Measurements from ENCODE around the gene SLC19A1. TPM values are rescaled to one million over a fixed set of nuclear protein-coding genes. Genes with fewer than 3 reads are reported as not detected.

The SLC19A1 gene
- total RNA-seq, 1 donor from 2014 or later = 36.8 TPM

DNA sequence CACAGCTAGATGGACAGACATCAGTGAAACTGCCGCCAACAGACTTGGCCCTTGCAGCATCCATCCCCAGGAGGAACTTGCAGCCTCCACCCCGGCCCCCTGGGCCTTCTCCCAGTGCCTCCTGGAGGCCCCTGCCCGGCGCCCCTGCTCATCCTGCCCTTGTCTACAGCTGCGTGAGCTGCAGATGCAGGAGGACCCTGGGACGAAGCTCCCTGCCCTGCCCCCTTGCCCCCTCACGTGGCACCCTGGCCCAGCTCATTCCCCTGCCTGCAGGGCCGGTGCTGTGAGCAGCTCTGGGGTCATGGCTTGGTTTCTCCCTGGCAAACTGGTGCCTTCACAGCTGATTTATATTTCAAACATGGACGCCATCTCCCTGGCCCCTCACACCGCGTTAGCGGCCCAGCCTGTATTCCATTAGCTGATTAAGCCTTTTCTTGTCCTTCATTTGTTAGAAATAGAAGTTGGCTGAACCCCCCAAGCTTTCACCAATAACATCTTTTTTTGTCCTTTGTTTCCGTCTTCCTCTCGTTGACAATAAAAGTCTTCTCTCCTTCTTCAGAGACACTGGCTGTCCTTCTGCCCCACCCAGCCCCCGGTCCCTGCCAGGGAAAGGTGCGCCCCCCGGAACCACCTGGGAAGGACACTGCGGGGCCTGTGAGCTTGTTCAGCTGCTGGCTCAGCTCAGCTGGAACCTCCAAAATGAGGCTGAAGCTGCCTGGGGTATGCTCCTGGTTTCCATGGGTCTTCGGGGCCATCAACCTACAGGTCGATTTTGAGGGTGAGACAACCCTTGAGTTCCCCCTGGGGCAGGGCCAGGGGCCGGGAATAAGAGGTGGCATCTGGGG, 34.0 kb upstream of the SLC19A1 start:
- H3K4me3 Mint-ChIP-seq = no peak overlapping the region
- DNase-seq (ENCODE audit: low spot score in 2 of 2, unreplicated experiment in 2 of 2) = peak in 1 of 2 experiments; percentile 34
- H3K9me3 Mint-ChIP-seq = no peaks in the 10 kb centered on the region
- H3K27me3 Mint-ChIP-seq (ENCODE audit: low read depth) = peaks cover 8% of the 10 kb centered on the region
- H3K36me3 Mint-ChIP-seq = no peaks in the 10 kb centered on the region
- TF ChIP-seq, protein P1, sequence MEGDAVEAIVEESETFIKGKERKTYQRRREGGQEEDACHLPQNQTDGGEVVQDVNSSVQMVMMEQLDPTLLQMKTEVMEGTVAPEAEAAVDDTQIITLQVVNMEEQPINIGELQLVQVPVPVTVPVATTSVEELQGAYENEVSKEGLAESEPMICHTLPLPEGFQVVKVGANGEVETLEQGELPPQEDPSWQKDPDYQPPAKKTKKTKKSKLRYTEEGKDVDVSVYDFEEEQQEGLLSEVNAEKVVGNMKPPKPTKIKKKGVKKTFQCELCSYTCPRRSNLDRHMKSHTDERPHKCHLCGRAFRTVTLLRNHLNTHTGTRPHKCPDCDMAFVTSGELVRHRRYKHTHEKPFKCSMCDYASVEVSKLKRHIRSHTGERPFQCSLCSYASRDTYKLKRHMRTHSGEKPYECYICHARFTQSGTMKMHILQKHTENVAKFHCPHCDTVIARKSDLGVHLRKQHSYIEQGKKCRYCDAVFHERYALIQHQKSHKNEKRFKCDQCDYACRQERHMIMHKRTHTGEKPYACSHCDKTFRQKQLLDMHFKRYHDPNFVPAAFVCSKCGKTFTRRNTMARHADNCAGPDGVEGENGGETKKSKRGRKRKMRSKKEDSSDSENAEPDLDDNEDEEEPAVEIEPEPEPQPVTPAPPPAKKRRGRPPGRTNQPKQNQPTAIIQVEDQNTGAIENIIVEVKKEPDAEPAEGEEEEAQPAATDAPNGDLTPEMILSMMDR (IDR thresholded peaks at IDR 0.05; ENCODE audit: unreplicated experiment) = no peak
- peaks cover 6% of the 10 kb centered on the region for H3K4me1 Mint-ChIP-seq
- no peak overlapping the region for H3K27ac Mint-ChIP-seq

DNA sequence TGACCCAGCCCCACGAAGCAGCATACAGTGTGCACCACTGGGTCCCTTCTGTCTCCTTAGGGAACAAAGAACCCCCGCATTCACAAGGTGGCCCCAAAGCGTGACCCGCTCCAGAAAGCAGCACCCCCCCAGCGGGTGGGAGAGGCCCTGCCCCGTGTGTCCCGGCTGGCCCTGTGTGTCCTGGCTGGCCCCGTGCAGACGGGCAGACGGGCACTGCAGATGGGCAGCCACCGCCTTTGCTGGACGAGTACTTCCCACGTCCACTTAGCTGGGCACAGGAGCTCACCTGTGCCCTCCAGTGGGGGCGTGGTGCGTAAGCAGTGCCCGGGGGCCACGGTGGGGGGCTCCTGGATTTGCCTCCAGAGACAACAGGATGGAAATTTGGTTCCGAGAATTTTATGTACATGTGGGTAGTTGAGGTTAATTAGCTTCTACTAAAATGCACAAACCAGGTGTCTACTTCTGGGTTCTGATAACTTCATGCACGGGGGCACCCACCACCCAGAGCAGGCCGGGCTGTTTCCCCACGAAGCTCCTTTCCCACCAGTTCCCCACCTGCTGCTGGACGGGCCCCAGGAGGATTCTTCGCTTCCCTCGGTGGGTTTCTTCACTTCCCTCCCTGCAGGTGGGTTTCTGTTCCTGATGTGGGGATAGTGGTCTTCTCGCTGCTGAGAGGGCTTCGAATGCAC, 33.2 kb upstream of the SLC19A1 start:
- no peak for DNase-seq (ENCODE audit: low spot score in 2 of 2, unreplicated experiment in 2 of 2)
- Mint-ChIP-seq H3K27ac (no peak overlapping the region), H3K36me3 (no peaks in the 10 kb centered on the region), H3K4me3 (no peak overlapping the region), H3K4me1 (peaks cover 8% of the 10 kb centered on the region), H3K9me3 (no peaks in the 10 kb centered on the region), H3K27me3 (ENCODE audit: low read depth) (peaks cover 8% of the 10 kb centered on the region)
- TF ChIP-seq, protein P1 (IDR thresholded peaks at IDR 0.05; ENCODE audit: unreplicated experiment) = no peak

DNA sequence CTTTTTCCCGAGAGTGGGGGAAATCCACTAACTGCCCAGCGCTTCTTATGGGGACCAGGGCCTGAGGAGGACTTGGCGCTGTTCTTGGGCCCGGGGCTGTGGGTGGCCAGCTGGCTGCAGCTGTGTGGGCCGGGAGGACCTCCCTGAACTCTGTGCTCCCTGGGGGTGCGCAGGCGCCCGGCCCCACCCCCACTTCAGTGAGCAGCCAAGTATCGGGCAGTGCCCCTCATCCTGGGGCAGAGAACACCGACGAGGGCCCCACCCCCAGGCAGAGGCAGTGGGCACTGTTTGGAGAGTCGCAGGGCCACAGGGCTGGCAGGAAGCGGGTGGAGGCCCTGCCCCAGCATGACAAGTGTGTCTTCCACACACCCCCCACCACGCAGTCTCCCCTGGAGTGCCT, 32.5 kb upstream of the SLC19A1 start:
- TF ChIP-seq, protein P1 (IDR thresholded peaks at IDR 0.05; ENCODE audit: unreplicated experiment) = no peak
- Mint-ChIP-seq H3K4me1 (peaks cover 8% of the 10 kb centered on the region), H3K27ac (no peak overlapping the region), H3K9me3 (no peaks in the 10 kb centered on the region), H3K27me3 (ENCODE audit: low read depth) (peaks cover 6% of the 10 kb centered on the region), H3K36me3 (no peaks in the 10 kb centered on the region), H3K4me3 (no peak overlapping the region)
- DNase-seq (ENCODE audit: low spot score in 2 of 2, unreplicated experiment in 2 of 2) = no peak

DNA sequence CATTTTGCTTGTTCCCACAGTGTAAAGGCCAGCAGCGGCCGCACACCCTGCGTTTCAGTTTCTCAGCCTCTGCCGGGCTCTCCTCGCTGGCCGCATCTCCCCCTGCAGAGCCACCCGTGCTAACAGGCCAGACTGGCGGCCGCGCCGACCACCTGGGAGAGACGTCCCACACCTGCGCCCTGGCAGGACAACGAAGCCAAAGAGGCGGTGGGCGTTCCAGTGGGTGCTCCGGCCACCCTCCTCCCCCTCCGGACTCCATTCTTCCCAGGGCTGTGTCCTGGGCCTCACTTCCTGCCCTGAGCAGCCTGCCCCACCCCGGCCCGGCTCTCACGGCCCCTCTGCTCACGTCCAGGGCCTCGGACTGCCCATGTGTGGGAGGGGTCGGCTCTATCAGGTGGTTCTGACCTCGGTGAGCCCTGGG, 31.9 kb upstream of the SLC19A1 start:
- Mint-ChIP-seq H3K4me3 (no peak overlapping the region), H3K27me3 (ENCODE audit: low read depth) (peaks cover 6% of the 10 kb centered on the region), H3K4me1 (peaks cover 8% of the 10 kb centered on the region), H3K27ac (no peak overlapping the region), H3K36me3 (no peaks in the 10 kb centered on the region), H3K9me3 (no peaks in the 10 kb centered on the region)
- TF ChIP-seq, protein P1 (IDR thresholded peaks at IDR 0.05; ENCODE audit: unreplicated experiment) = no peak
- no peak for DNase-seq (ENCODE audit: low spot score in 2 of 2, unreplicated experiment in 2 of 2)

DNA sequence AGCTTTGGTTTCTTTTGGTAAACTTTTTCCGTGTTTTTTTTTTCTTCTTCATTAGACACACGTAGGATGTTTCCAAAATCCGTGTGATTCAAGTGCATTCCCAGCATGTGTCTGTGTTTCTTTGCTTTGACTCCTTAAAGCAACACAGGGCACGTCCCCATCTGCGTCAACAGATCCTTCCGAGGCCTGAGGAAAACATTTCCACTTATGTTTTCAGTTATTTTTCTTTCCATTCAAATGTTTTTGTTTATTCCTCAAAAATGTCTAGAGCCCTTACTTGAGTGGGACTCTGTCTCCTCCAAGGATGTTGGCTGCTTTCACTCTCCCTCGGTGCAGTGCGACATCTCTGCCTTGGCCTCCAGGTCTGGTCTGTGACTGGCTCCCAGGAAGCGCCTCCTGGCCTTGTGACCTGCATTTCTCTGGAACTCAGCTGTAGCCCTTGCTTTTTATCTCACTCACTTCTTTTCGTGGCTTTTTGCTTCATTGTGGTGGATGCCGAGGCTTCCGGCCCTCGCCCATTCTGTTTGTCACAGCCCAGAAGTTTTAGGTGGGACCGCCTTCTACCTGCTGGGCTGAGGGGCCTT, 31.3 kb upstream of the SLC19A1 start:
- no peak overlapping the region for H3K4me3 Mint-ChIP-seq
- H3K36me3 Mint-ChIP-seq = no peaks in the 10 kb centered on the region
- TF ChIP-seq, protein P1 (IDR thresholded peaks at IDR 0.05; ENCODE audit: unreplicated experiment) = no peak
- no peak overlapping the region for H3K27ac Mint-ChIP-seq
- no peak for DNase-seq (ENCODE audit: low spot score in 2 of 2, unreplicated experiment in 2 of 2)
- no peaks in the 10 kb centered on the region for H3K9me3 Mint-ChIP-seq
- H3K27me3 Mint-ChIP-seq (ENCODE audit: low read depth) = peaks cover 9% of the 10 kb centered on the region
- H3K4me1 Mint-ChIP-seq = peaks cover 8% of the 10 kb centered on the region
